GM13977 (cell line): Measurements from ENCODE around the gene DTL.

Experiments used
- DNase-seq: peaks from one replicate; pipeline ENCODE4 v3.0.0; 2012; ENCODE audit warnings: low spot score
- CTCF ChIP-seq: IDR thresholded peaks from 2 replicates; pipeline ENCODE4 v1.5.1; 2012; ENCODE audit warnings: mild to moderate bottlenecking, control low read depth; ENCODE audit not compliant: insufficient read depth; ENCODE audit errors: extremely low read depth, missing control alignments
- in situ Hi-C: fragments of 300-500 bp; cut with MboI; formaldehyde crosslinking; loops from one replicate; pipeline ENCODE4 v1.12.0; 2022; ENCODE audit warnings: low sequenced_read_pairs, low pct_unique_long_range_greater_than_20kb, mixed read lengths, inconsistent platforms; ENCODE audit not compliant: unreplicated experiment

DTL gene

GRCh38 chr1:212139526-212140135 is 104.1 kb downstream of the DTL start:
- in situ Hi-C loops, result no loop called here
- TF ChIP-seq CTCF, result no peak
- DNase-seq, result no peak

GRCh38 chr1:212141404-212141803 is 105.9 kb downstream of the DTL start:
- TF ChIP-seq CTCF, result no peak
- in situ Hi-C loops, result no loop called here
- no peak for DNase-seq

- no peak for DNase-seq
- TF ChIP-seq CTCF, result no peak
- in situ Hi-C loops, result no loop called here
Observed at GRCh38 chr1:212142883-212143530, 107.5 kb downstream of the DTL start.

- no peak for DNase-seq
- no peak for TF ChIP-seq CTCF
- in situ Hi-C loops, result no loop called here
Observed at GRCh38 chr1:212147581-212148033, 112.1 kb downstream of the DTL start.

- no peak for DNase-seq
- in situ Hi-C loops, result no loop called here
- no peak for TF ChIP-seq CTCF
Observed at GRCh38 chr1:212149566-212149965, 114.0 kb downstream of the DTL start.

- in situ Hi-C loops, result no loop called here
- no peak for DNase-seq
- TF ChIP-seq CTCF, result no peak
Observed at GRCh38 chr1:212152308-212152693, 116.8 kb downstream of the DTL start.
